Measurements from ENCODE around the gene TMEM269. TPM values are rescaled to one million over a fixed set of nuclear protein-coding genes. Genes with fewer than 3 reads are reported as not detected.
"Not testable (repeated sequence)": the region's sequence is repeated elsewhere in the genome, so short reads cannot be mapped to it uniquely, and the experiment has no call there.

The TMEM269 gene
- total RNA-seq, 5 donors from 2014 or later (not counting 1 experiment from before 2014, with no cell fraction given) = 0.20 to 1.7 (median 0.88) TPM

- H3K36me3 ChIP-seq (ENCODE audit: control insufficient read depth in 2 of 2, extremely low read depth in 1 of 2, insufficient read depth in 1 of 2, low read length in 1 of 2) = peaks cover 17 to 84% of the 10 kb centered on the region in 2 donors
- CTCF ChIA-PET; H3K27ac ChIP-seq (ENCODE audit: low read length); H3K9me3 Mint-ChIP-seq; H3K4me1 Mint-ChIP-seq; DNase-seq; H3K4me3 Mint-ChIP-seq; H3K27ac Mint-ChIP-seq; H3K4me1 ChIP-seq (ENCODE audit: control insufficient read depth in 1 of 2, extremely low read depth in 1 of 2, insufficient read depth in 2 of 2, low read length in 2 of 2); H3K4me3 ChIP-seq (ENCODE audit: control insufficient read depth in 1 of 2, extremely low read depth in 1 of 2, low read length in 1 of 2); H3K27me3 ChIP-seq (replicated peaks in 1 of 2; ENCODE audit: control insufficient read depth in 2 of 2, extremely low read depth in 1 of 2, insufficient read depth in 2 of 2, low read length in 1 of 2); H3K27me3 Mint-ChIP-seq; H3K9me3 ChIP-seq; ATAC-seq (replicated peaks in 1 of 4): not testable (repeated sequence)
- H3K36me3 Mint-ChIP-seq = peaks cover 72% of the 10 kb centered on the region
- POLR2A ChIA-PET = interaction anchor here in 1 of 2 donors (0.6 kb wide), 1 partner anchor 14 kb away, joined by 3 read pairs; no protein-coding TSS in a partner anchor
- 95% methylated on average over 7 of the region's 8 CpGs for WGBS (ENCODE audit: insufficient coverage)
Measured at GRCh38 chr1:42751511-42752070, 33.2 kb upstream of the TMEM269 start.

GRCh38 chr1:42752284-42752683 lies 32.5 kb upstream of the TMEM269 start:
- H3K27me3 ChIP-seq (replicated peaks in 1 of 2; ENCODE audit: control insufficient read depth in 2 of 2, extremely low read depth in 1 of 2, insufficient read depth in 2 of 2, low read length in 1 of 2) = no peaks in the 10 kb centered on the region
- H3K4me1 ChIP-seq (ENCODE audit: control insufficient read depth in 1 of 2, extremely low read depth in 1 of 2, insufficient read depth in 2 of 2, low read length in 2 of 2) = no peaks in the 10 kb centered on the region
- POLR2A ChIA-PET = interaction anchor here in 1 of 2 donors (0.6 kb wide), 1 partner anchor 15 kb away, joined by 3 read pairs; no protein-coding TSS in a partner anchor
- ATAC-seq (replicated peaks in 1 of 4) (no peak), DNase-seq (no peak)
- no peaks in the 10 kb centered on the region for H3K9me3 ChIP-seq
- H3K4me3 ChIP-seq (ENCODE audit: control insufficient read depth in 1 of 2, extremely low read depth in 1 of 2, low read length in 1 of 2) = no peak overlapping the region
- Mint-ChIP-seq H3K4me3 (no peak overlapping the region), H3K9me3 (peaks cover 0 to 5% (median 0%) of the 10 kb centered on the region in 3 donors), H3K4me1 (peaks cover 4% of the 10 kb centered on the region in 3 donors), H3K36me3 (peaks cover 78% of the 10 kb centered on the region), H3K27me3 (no peaks in the 10 kb centered on the region), H3K27ac (no peak overlapping the region)
- no peak overlapping the region for H3K27ac ChIP-seq (ENCODE audit: low read length)
- CTCF ChIA-PET = interaction anchor here in 1 of 2 donors (0.8 kb wide), 1 partner anchor 14 kb away, joined by 3 read pairs; no protein-coding TSS in a partner anchor
- 92% methylated on average over 5 of the region's 6 CpGs for WGBS (ENCODE audit: insufficient coverage)
- H3K36me3 ChIP-seq (ENCODE audit: control insufficient read depth in 2 of 2, extremely low read depth in 1 of 2, insufficient read depth in 1 of 2, low read length in 1 of 2) = peaks cover 18 to 84% of the 10 kb centered on the region in 2 donors

- H3K9me3 ChIP-seq = no peaks in the 10 kb centered on the region
- peaks cover 22 to 84% of the 10 kb centered on the region in 2 donors for H3K36me3 ChIP-seq (ENCODE audit: control insufficient read depth in 2 of 2, extremely low read depth in 1 of 2, insufficient read depth in 1 of 2, low read length in 1 of 2)
- no CpG with 5 or more reads among the region's 1 CpG for WGBS (ENCODE audit: insufficient coverage)
- ATAC-seq (replicated peaks in 1 of 4) = no peak
- H3K27me3 Mint-ChIP-seq = no peaks in the 10 kb centered on the region
- H3K9me3 Mint-ChIP-seq = peaks cover 0 to 5% (median 0%) of the 10 kb centered on the region in 3 donors
- no peaks in the 10 kb centered on the region for H3K4me1 ChIP-seq (ENCODE audit: control insufficient read depth in 1 of 2, extremely low read depth in 1 of 2, insufficient read depth in 2 of 2, low read length in 2 of 2)
- H3K27me3 ChIP-seq (replicated peaks in 1 of 2; ENCODE audit: control insufficient read depth in 2 of 2, extremely low read depth in 1 of 2, insufficient read depth in 2 of 2, low read length in 1 of 2) = no peaks in the 10 kb centered on the region
- no peak overlapping the region for H3K4me3 ChIP-seq (ENCODE audit: control insufficient read depth in 1 of 2, extremely low read depth in 1 of 2, low read length in 1 of 2)
- peaks cover 4% of the 10 kb centered on the region in 3 donors for H3K4me1 Mint-ChIP-seq
- ChIA-PET POLR2A (interaction anchor here in 1 of 2 donors (0.5 to 1.2 kb wide), 2 partner anchors 12 to 29 kb away, joined by 3 read pairs; no protein-coding TSS in a partner anchor), CTCF (interaction anchor here in 1 of 2 donors (0.8 kb wide), 1 partner anchor 13 kb away, joined by 3 read pairs; no protein-coding TSS in a partner anchor)
- no peak overlapping the region for H3K27ac Mint-ChIP-seq
- no peak overlapping the region for H3K27ac ChIP-seq (ENCODE audit: low read length)
- H3K36me3 Mint-ChIP-seq = peaks cover 81% of the 10 kb centered on the region
- H3K4me3 Mint-ChIP-seq = no peak overlapping the region
- no peak for DNase-seq
Measured at GRCh38 chr1:42753070-42753469, 31.7 kb upstream of the TMEM269 start.

DNA sequence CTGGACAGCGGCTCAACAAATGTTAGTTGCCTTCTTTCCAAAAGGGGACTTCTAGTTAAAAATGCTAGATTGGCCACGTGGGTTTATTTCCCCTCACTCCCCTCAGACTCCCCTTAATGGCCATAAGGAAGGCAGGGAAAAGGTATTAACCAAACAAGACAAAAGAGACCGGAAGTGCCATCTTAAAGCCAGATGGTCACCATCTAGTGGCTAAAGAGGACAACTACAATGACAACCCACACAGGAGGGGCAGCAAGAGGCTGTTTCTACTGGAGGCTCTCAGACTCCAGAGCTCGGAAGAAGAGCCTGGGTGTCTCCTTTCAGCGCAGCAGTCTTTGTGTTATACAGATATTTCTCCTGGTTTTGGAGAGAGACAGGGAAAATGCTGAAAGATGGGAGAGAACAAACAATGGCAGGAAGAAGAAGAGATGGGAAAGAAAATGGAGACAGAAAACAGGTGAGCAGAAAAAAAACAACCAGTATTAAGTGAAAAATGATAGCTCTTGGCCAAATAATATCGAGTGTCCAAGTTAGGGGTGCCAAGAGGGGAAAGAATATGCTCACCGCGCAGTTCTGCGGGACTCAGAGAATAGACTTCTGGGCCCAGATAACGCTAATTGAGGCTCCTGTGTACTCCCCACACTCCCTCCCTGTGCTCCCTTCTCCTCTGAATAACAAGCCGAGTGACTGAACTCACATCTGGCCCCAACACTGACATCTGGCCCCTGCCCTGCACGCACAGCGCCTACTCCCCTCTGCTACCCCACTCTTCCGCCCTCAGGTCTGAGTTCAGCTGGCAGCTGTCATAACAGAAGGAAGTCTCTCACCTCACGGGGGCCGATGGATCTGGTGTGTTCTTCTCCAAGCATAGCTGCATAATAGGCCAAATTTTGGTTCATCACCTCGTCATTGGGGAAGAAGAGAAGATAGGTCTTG lies 27.6 kb upstream of the TMEM269 start:
- ChIA-PET POLR2A (no interaction called here), CTCF (interaction anchor here in 1 of 2 donors (0.5 to 1.0 kb wide), 4 partner anchors 10 to 318 kb away, joined by 3 read pairs; partner anchors contain the start of genes C1orf50 and P3H1)
- H3K4me3 Mint-ChIP-seq = no peak overlapping the region
- ATAC-seq (replicated peaks in 1 of 4) = no peak
- H3K4me1 Mint-ChIP-seq = peaks cover 4% of the 10 kb centered on the region in 3 donors
- no peaks in the 10 kb centered on the region for H3K4me1 ChIP-seq (ENCODE audit: control insufficient read depth in 1 of 2, extremely low read depth in 1 of 2, insufficient read depth in 2 of 2, low read length in 2 of 2)
- H3K27ac Mint-ChIP-seq = peak overlapping the region in 1 of 2 donors; percentile 68
- H3K36me3 ChIP-seq (ENCODE audit: control insufficient read depth in 2 of 2, extremely low read depth in 1 of 2, insufficient read depth in 1 of 2, low read length in 1 of 2) = peaks cover 20 to 72% of the 10 kb centered on the region in 2 donors
- no peak overlapping the region for H3K27ac ChIP-seq (ENCODE audit: low read length)
- H3K4me3 ChIP-seq (ENCODE audit: control insufficient read depth in 1 of 2, extremely low read depth in 1 of 2, low read length in 1 of 2) = no peak overlapping the region
- 99% methylated on average over 7 of the region's 17 CpGs for WGBS (ENCODE audit: insufficient coverage)
- peak in 1 of 35 experiments; percentile 52 for DNase-seq
- no peaks in the 10 kb centered on the region for H3K9me3 Mint-ChIP-seq
- H3K27me3 ChIP-seq (replicated peaks in 1 of 2; ENCODE audit: control insufficient read depth in 2 of 2, extremely low read depth in 1 of 2, insufficient read depth in 2 of 2, low read length in 1 of 2) = no peaks in the 10 kb centered on the region
- H3K36me3 Mint-ChIP-seq = peaks cover 58% of the 10 kb centered on the region
- no peaks in the 10 kb centered on the region for H3K27me3 Mint-ChIP-seq
- no peaks in the 10 kb centered on the region for H3K9me3 ChIP-seq

GRCh38 chr1:42757892-42758275 lies 26.9 kb upstream of the TMEM269 start:
- DNase-seq (no peak), ATAC-seq (replicated peaks in 1 of 4) (no peak)
- Mint-ChIP-seq H3K9me3 (no peaks in the 10 kb centered on the region), H3K4me1 (peaks cover 4 to 7% (median 7%) of the 10 kb centered on the region in 3 donors), H3K27me3 (no peaks in the 10 kb centered on the region), H3K4me3 (no peak overlapping the region), H3K27ac (no peak overlapping the region), H3K36me3 (peaks cover 51% of the 10 kb centered on the region)
- Histone ChIP-seq H3K36me3 (ENCODE audit: control insufficient read depth in 2 of 2, extremely low read depth in 1 of 2, insufficient read depth in 1 of 2, low read length in 1 of 2) (peaks cover 20 to 65% of the 10 kb centered on the region in 2 donors), H3K9me3 (no peaks in the 10 kb centered on the region), H3K27ac (ENCODE audit: low read length) (no peak overlapping the region), H3K4me3 (ENCODE audit: control insufficient read depth in 1 of 2, extremely low read depth in 1 of 2, low read length in 1 of 2) (no peak overlapping the region), H3K27me3 (replicated peaks in 1 of 2; ENCODE audit: control insufficient read depth in 2 of 2, extremely low read depth in 1 of 2, insufficient read depth in 2 of 2, low read length in 1 of 2) (no peaks in the 10 kb centered on the region), H3K4me1 (ENCODE audit: control insufficient read depth in 1 of 2, extremely low read depth in 1 of 2, insufficient read depth in 2 of 2, low read length in 2 of 2) (peaks cover 0 to 2% of the 10 kb centered on the region in 2 experiments)
- ChIA-PET CTCF (interaction anchor here in 1 of 2 donors (0.5 to 1.2 kb wide), 3 partner anchors 9 to 317 kb away, joined by 3 read pairs; partner anchors contain the start of genes C1orf50 and P3H1), POLR2A (no interaction called here)

DNA sequence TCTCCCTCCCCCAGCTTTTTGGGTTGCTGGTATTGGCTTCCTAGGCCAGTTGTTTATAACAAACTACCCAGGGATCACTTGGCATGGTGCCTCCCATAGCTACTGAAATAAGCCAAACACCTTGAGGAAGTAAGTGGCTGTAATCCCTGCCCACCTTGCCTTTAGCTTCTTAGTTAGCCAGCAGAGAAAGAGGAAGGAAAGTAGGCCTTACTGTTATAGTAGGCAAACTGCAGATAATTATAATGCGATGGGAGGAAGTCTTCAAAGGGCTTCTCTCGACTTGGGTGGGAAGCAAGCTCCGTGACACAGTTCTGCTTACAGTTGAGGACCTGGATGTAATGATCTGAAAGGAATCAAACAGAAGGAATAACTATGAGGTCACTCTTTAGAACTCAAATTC lies 26.1 kb upstream of the TMEM269 start:
- H3K9me3 Mint-ChIP-seq = no peaks in the 10 kb centered on the region
- peaks cover 46% of the 10 kb centered on the region for H3K36me3 Mint-ChIP-seq
- Histone ChIP-seq H3K27ac (ENCODE audit: low read length) (no peak overlapping the region), H3K4me3 (ENCODE audit: control insufficient read depth in 1 of 2, extremely low read depth in 1 of 2, low read length in 1 of 2) (no peak overlapping the region), H3K27me3 (replicated peaks in 1 of 2; ENCODE audit: control insufficient read depth in 2 of 2, extremely low read depth in 1 of 2, insufficient read depth in 2 of 2, low read length in 1 of 2) (no peaks in the 10 kb centered on the region), H3K36me3 (ENCODE audit: control insufficient read depth in 2 of 2, extremely low read depth in 1 of 2, insufficient read depth in 1 of 2, low read length in 1 of 2) (peaks cover 20 to 59% of the 10 kb centered on the region in 2 donors), H3K9me3 (no peaks in the 10 kb centered on the region), H3K4me1 (ENCODE audit: control insufficient read depth in 1 of 2, extremely low read depth in 1 of 2, insufficient read depth in 2 of 2, low read length in 2 of 2) (peaks cover 0 to 2% of the 10 kb centered on the region in 2 experiments)
- H3K27ac Mint-ChIP-seq = no peak overlapping the region
- peaks cover 4 to 8% (median 7%) of the 10 kb centered on the region in 3 donors for H3K4me1 Mint-ChIP-seq
- CTCF ChIA-PET = interaction anchor here in 1 of 2 donors (1.2 kb wide), 1 partner anchor 8 kb away, joined by 3 read pairs; the partner anchor contains the start of genes C1orf50 and P3H1
- WGBS (ENCODE audit: insufficient coverage) = 77% methylated on average over 3 of the region's 3 CpGs
- no peak overlapping the region for H3K4me3 Mint-ChIP-seq
- DNase-seq = no peak
- POLR2A ChIA-PET = no interaction called here
- H3K27me3 Mint-ChIP-seq = no peaks in the 10 kb centered on the region
- no peak for ATAC-seq (replicated peaks in 1 of 4)
